ENCODE data around the gene CADM1. TPM values are rescaled to one million over a fixed set of nuclear protein-coding genes. Genes with fewer than 3 reads are reported as not detected.

Gene CADM1
- total RNA-seq (10 to 100 TPM; 15.6 to 25.2 (median 20.2) TPM), polyA plus RNA-seq (1 to 10 TPM in 2 of 3 donors, under 1 TPM in 1; 0.69 to 6.2 (median 1.2) TPM)

DNA sequence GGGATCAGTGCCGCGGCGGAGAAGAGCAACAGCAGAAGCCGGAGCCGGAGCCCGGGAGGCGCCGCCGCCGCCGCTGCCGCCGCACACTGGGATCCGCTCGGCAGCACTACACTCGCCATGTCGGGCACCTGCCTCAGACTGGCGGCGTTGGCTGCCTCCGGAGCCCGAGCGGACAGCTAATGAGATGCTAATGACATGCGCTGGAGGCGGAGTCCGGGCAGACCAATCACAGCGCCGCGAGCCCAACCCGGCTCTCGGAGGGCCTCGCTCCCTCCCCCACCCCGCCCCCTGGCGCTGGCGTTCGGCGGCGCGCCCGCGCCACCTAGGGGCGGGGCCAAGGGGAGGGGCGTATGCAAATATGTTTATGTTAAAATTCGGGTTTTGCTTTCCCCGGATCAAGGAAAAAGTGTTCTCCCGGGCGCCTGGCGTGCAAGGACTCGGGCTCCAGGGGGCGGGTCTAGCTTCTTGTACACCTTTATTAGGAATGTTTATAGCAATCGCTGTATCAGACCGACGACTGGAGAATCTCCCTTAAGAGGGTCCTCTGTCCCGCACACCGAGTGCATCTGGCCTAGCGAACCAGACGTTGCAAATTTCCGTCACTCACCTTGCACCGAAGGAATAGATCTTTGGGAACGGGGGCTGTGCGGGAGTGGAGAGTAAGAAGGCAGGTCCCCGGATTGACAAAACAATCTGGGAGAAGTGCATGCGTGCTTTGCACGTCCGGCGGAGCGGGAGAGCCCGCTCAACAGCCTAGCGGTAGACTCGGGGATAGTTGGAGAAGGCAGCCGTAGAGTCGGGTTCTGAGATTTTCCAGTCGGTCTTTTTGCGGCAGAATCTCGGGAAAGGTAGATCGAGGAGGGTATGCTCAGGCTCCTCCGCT is at the start of gene CADM1:
CADM1 (minus strand) TSS at position 140 of the 883 bp plus-strand sequence.
- Histone ChIP-seq H3K36me3 (no peaks in the 10 kb centered on the region), H3K27me3 (peaks cover 0 to 27% (median 0%) of the 10 kb centered on the region in 3 donors), H3K9me3 (no peaks in the 10 kb centered on the region), H3K4me3 (peak within 1 kb of the TSS; percentile 55 to 70 (median 66)), H3K4me1 (peaks cover 0 to 32% (median 23%) of the 10 kb centered on the region in 4 donors), H3K27ac (peak within 1 kb of the TSS; percentile 71 to 88 (median 86))
- peak; percentile 97 for DNase-seq
- intact Hi-C loops (cut with DNase I) = loop anchor here (1.0 to 10.0 kb wide), 4 partner anchors 100 to 256 kb away; no protein-coding TSS in a partner anchor
- 1 to 2% methylated on average over 76 of the region's 76 CpGs for WGBS, 2 donors
- TF ChIP-seq EP300 (IDR thresholded peaks at IDR 0.05) = no peak
- peak; percentile 92 to 96 (median 92) for TF ChIP-seq POLR2AphosphoS5 (IDR thresholded peaks at IDR 0.05)
- peak; percentile 55 to 66 for TF ChIP-seq POLR2A (IDR thresholded peaks at IDR 0.05)
- TF ChIP-seq, protein P1, sequence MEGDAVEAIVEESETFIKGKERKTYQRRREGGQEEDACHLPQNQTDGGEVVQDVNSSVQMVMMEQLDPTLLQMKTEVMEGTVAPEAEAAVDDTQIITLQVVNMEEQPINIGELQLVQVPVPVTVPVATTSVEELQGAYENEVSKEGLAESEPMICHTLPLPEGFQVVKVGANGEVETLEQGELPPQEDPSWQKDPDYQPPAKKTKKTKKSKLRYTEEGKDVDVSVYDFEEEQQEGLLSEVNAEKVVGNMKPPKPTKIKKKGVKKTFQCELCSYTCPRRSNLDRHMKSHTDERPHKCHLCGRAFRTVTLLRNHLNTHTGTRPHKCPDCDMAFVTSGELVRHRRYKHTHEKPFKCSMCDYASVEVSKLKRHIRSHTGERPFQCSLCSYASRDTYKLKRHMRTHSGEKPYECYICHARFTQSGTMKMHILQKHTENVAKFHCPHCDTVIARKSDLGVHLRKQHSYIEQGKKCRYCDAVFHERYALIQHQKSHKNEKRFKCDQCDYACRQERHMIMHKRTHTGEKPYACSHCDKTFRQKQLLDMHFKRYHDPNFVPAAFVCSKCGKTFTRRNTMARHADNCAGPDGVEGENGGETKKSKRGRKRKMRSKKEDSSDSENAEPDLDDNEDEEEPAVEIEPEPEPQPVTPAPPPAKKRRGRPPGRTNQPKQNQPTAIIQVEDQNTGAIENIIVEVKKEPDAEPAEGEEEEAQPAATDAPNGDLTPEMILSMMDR (IDR thresholded peaks at IDR 0.05) = peak; percentile 28 to 72 (median 56)

DNA sequence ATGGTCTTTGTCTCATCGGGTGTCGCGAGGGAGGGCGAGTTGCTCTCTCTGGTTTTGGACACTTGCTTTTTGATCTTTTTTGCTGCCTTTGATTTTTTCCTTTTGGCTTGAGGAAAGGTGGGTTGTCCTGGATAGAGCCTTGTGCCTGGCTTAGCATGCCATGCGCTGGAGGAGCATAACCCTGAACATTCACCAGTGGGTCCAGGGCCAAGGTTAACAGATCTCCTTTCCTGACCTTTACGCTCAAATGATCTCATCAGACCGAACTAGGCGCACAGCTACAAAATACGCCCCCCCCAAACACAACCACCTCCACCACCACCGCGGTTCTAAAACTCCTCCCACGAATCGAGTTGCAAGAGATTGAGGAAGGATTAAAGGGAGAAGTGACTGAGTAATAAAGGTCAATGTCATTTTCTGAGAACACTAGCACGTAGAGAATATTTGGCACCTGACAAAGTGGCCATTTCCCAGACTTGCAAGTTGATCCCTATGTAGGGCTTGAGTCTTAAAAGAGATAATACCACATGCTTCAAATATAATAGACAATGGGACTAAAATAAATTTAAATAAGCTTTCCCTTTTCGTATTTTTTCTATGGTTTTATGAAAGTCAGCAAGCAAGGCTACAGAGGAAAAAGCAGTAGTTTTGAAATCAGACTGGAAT is 48.7 kb upstream of the CADM1 start:
- intact Hi-C loops (cut with DNase I) = no loop called here
- Histone ChIP-seq H3K4me1 (no peaks in the 10 kb centered on the region), H3K36me3 (no peaks in the 10 kb centered on the region), H3K27me3 (no peaks in the 10 kb centered on the region), H3K27ac (no peak overlapping the region), H3K9me3 (no peaks in the 10 kb centered on the region), H3K4me3 (no peak overlapping the region)
- WGBS, 2 donors = 89 to 91% methylated on average over 15 of the region's 15 CpGs
- TF ChIP-seq EP300 (IDR thresholded peaks at IDR 0.05) = no peak
- TF ChIP-seq, protein P1 (IDR thresholded peaks at IDR 0.05) = no peak
- no peak for DNase-seq

DNA sequence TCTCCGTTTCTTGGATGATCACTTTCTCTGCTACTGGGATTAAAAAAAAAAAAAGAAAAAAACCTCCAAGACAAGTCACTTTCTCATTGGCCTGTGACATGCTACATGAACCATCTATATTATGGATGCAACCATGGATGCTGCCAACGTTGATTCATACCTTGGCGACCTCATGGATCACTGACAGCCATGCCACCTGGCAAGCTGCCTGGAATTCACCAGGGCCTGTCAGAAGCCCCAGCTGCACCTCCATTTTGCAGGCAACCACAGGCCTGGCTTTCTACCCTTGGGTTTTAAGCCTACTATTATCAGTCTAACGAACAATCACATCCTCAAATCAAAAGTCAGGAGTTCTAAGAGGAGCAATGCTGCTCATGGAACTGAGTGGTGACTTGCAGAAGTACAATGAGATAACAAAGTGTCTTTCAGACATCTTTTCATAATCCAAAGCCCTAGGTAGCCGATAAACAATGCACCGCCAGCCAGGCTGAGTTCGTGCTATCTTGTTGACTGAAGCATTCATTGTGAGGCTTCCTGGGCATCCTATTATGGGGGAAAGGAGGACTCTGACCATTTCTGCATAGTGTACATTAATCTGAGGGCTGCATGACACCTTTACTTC is 48.0 kb upstream of the CADM1 start:
- no peak for DNase-seq
- 84 to 89% methylated on average over 7 of the region's 7 CpGs for WGBS, 2 donors
- H3K27me3 ChIP-seq = no peaks in the 10 kb centered on the region
- intact Hi-C loops (cut with DNase I) = no loop called here
- H3K9me3 ChIP-seq = no peaks in the 10 kb centered on the region
- no peak overlapping the region for H3K4me3 ChIP-seq
- H3K4me1 ChIP-seq = no peaks in the 10 kb centered on the region
- no peak overlapping the region for H3K27ac ChIP-seq
- no peak for TF ChIP-seq POLR2AphosphoS5 (IDR thresholded peaks at IDR 0.05)
- TF ChIP-seq, protein P1 (IDR thresholded peaks at IDR 0.05) = no peak
- no peaks in the 10 kb centered on the region for H3K36me3 ChIP-seq

DNA sequence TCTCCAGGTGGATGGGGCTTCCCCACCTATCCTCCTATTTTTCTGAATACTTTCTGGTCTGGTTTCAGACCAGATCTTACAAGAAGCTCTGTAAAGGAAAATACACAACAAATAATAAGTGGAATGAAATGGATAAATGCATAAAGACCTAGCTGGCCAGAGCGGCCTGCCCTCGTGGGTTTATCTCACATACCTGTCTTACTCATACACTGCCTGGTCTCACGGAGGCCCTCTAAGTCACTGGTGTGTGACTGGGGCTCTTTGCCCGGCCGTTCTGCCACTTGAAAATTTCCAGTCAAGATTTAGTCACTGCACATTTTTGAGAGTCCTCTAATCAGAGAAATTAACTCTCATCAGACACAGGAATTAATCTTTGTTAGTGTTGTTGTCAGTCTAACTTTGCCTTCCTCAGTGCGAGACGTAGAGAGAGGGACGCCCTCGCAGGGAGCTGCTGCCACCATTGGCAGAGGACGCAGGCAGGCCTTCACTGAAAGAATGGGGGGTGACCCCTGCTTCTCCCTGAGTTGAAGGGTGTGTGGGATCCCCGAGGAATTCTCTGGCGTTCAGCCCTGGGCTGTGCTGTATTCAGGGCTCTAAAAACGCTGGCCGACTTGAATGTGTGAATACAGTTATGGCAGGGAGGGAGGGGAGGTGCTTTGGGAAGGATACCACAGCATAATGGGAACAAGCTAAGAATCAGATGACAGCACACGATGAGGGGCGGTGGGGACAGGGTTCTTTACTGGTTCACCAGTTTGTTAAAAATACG is 46.3 kb upstream of the CADM1 start:
- TF ChIP-seq, protein P1 (IDR thresholded peaks at IDR 0.05) = no peak
- no peak for TF ChIP-seq EP300 (IDR thresholded peaks at IDR 0.05)
- H3K27me3 ChIP-seq = no peaks in the 10 kb centered on the region
- WGBS, 2 donors = 88% methylated on average over 17 of the region's 17 CpGs
- no peak overlapping the region for H3K4me3 ChIP-seq
- intact Hi-C loops (cut with DNase I) = no loop called here
- H3K4me1 ChIP-seq = no peaks in the 10 kb centered on the region
- no peak for DNase-seq
- H3K27ac ChIP-seq = no peak overlapping the region
- H3K9me3 ChIP-seq = no peaks in the 10 kb centered on the region
- H3K36me3 ChIP-seq = no peaks in the 10 kb centered on the region
